Pulmonary artery endothelial cell (primary cell): ENCODE measurements around the gene GMCL2. TPM values are rescaled to one million over a fixed set of nuclear protein-coding genes. Genes with fewer than 3 reads are reported as not detected.
"Not testable (repeated sequence)": the region's sequence is repeated elsewhere in the genome, so short reads cannot be mapped to it uniquely, and the experiment has no call there.

ENCODE experiments used
- DNase-seq: peaks from one replicate; pipeline ENCODE4 v3.0.0-alpha.2; 2011; ENCODE audit warnings: low read depth, low spot score
- total RNA-seq: library from RNA; depleted of rRNA; stranded (reverse); fragments of >200 nt; gene quantifications from 2 replicates; pipeline ENCODE4 v1.2.3, GENCODE V29; 2014

The GMCL2 gene, protein sequence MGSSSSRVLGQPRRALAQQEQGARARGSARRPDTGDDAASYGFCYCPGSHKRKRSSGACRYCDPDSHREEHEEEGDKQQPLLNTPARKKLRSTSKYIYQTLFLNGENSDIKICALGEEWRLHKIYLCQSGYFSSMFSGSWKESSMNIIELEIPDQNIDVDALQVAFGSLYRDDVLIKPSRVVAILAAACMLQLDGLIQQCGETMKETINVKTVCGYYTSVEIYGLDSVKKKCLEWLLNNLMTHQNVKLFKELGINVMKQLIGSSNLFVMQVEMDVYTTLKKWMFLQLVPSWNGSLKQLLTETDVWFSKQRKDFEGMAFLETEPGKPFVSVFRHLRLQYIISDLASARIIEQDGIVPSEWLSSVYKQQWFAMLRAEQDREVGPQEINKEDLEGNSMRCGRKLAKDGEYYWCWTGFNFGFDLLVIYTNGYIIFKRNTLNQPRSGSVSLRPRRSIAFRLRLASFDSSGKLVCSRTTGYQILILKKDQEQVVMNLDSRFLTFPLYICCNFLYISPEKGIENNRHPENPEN
- total RNA-seq, result not detected in 2 replicates

DNA sequence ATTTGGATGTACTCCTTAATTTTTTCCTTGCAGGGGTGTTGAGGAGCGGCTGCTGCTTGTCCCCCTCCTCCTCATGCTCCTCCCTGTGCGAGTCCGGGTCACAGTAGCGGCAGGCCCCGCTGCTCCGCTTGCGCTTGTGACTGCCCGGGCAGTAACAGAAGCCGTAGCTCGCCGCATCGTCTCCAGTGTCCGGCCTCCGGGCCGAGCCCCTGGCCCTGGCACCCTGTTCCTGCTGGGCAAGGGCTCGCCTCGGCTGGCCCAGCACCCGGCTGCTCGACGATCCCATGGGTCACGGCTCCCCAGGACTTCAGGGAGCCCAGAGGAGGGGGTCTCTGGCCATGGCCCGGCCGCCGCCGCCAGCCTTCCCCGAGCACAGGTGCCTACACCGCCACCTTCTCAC is at the start of gene GMCL2:
Gene GMCL2 (minus strand): TSS at position 358 of the 400 bp plus-strand sequence. CDS start 72 bp downstream, at position 286.
- DNase-seq, result no peak

DNA sequence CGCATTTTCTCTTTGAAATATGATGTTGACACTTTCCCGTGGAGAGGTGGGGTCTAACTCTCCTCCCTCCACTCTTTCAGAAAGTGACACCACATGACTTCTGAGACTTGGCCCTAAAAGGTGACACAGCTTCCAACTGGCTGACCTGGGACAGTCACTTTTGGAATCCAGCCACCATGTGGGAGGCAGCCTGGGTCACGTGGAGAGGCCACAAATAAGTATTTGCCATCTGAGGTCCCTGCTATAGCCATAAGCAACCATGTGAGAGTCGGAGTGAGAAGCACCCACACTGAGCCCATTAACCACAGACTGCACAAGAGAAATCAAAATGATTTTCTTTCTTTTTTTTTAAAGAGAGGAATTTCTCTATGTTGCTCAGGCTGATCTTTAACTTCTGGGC is 49.5 kb upstream of the GMCL2 start:
- no peak for DNase-seq

DNA sequence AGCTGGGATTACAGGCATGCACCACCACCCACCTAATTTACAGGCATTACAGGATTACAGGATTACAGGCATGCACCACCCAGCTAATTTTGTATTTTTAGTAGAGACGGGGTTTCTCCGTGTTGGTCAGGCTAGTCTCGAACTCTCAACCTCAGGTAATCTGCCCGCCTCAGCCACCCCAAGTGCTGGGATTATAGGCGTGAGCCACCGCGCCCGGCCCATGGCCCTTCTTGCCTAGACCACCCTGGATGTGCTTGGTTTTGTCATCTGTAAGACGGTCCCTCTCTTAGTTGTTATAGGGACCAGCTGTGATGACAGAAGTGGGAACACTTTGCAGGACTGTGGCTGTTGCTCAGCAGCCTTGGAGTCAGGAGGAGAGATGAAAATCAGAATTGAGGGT is 49.0 kb upstream of the GMCL2 start:
- DNase-seq, result no peak

DNA sequence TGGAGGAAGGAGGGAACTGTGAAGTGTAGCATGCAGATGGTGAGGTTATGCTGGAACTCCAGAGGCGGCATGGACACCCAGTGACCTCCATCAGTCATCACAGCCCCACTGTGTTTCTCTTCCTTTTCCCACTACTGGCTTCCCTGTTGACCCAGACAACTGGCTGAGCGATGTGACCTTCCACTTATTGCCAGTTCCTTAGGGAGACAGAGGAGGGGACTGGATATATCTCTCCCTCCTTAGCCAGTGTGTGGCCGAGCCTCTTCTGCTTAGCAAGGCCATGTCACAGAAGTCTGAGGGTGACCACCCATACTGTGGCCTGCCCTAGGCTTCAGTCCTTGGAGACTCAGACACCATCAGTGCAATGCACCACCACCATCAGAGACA is 48.4 kb upstream of the GMCL2 start:
- DNase-seq, result no peak

DNA sequence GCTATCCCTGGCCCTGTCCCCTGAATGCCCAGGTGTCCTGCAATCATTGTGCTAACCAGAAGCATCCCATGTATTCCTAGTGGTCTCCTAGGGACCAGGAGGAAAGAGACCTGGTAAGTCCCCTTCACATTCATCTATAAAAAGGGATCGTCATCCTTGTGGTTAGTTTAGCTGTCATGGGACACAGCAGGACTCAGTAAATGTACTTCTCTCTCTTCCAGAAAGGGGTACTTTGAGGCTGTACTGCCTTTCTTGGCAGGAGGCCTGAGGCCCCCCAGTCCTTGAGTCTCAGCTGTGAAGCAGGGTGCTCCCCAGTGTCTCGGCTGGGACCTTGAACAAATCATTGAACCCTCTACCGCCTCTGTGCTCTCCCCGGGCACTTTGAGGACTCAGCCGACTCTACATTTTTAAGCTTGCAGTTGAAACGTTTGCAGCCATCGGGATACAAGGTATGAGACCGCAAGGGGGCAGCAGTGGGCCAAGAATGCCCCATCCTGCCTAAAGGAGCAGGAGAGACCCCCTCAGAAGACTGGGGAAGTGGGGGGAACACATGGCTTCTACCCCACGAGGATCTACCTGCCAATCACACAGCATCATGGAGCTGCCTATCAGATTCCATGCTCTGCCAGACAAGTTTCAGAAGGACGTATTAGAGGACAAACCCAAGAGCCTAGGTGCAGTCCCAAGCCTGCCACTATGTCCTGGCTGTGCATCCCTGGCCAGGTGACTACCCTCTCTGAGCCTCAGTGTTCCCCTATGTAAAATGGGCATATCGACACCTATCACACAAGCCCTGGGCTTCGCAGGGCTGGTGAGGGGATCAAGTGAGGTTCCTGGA is 47.8 kb upstream of the GMCL2 start:
- DNase-seq, result no peak

DNA sequence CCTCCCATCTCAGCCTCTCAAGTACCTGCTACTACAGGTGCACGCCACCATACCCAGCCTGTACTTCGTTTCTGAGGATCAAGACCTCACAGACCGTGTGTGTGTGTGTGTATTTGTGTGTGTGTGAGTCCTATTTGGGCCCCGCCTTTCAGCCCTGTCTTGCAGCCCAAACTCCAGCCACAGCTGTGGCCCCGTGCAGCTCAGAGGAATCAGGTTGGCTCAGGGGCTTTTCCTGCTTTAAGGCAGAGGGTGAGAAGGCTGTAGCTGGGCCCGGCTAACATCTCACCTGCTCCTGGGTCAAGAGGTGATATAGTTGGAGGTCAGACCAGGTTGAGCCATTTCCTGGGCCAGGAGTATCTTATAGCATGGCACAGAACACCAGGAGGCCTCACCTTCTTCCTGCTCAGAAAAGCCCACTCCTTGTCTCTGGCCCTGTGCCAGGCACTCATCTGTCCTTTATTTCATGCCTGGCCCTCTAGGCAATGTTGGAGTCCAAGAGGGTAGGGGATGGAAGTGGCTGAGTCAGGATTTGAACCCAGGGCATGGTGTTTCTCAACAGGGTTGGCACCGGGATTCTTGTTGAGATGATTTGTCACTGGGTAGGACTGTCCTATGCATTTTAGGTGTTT is 47.1 kb upstream of the GMCL2 start:
- DNase-seq, result no peak

DNA sequence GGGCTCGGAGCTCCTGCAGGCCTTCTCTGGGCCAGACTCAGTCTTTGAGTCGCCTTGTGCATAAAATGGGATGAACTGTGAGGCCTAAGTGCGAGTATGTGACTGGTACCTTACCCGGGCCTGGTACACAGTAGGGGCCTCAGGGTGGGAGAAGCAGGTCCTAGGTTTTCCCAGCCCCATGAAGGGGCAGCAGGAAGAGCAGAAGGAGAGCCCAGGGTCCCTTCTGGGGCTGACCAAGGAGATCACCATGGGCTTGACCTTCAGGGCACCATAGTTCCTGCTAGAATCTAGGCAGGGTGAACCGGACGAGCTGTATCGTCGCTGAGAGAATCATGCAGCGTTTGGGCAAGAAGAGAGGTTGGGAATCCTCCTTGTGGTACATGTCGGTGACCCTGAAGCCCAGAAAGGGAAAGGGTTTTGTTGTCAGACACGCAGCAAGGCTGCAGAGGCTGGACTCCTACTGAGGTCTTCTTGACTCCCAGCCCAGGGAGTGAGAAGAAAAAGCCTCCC is 45.8 kb upstream of the GMCL2 start:
- DNase-seq, result no peak

DNA sequence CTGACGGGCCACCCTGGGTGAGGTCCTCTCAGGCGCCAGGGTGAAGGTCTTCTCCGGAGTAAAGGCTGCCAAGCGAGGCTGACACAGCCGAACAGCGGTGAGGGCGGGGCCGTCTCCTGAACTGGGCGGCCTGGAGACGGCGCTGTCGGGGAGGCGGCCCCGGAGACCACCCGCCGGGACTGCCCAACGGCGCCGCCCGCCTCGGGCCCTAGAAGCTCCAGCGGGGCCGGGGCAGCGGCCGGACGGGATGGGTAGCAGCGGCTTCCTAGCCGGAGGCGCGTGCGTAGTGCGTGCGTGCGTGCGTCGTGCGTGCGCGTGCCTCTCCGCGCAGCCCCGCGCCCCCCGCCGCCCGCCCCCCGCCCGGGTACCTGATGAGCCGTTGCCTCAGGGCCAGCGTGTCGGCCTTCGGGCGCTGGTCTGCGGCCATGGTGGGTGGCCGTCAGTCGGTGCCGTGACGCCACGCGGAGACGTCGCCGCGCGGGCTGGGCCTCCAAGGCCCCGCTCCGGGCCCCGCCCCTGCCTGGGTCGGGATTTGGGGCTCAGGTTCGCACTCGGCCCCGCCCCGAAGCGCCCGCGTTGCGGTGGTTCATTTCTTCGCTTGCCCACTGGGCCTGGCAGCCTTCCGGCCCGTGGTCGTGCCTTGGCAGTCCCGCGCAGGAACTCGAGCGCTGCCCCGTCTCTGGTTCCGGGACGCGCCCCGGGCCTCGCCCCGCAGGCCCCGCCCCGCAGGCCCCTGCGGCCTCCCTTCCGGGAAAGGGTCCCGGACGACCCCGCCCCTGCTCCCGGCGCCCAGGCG is 45.2 kb upstream of the GMCL2 start, which contains the start of gene PHYKPL:
Gene PHYKPL (minus strand): TSS at position 679 of the 796 bp plus-strand sequence. CDS start 252 bp downstream, at position 427.
- no peak for DNase-seq

DNA sequence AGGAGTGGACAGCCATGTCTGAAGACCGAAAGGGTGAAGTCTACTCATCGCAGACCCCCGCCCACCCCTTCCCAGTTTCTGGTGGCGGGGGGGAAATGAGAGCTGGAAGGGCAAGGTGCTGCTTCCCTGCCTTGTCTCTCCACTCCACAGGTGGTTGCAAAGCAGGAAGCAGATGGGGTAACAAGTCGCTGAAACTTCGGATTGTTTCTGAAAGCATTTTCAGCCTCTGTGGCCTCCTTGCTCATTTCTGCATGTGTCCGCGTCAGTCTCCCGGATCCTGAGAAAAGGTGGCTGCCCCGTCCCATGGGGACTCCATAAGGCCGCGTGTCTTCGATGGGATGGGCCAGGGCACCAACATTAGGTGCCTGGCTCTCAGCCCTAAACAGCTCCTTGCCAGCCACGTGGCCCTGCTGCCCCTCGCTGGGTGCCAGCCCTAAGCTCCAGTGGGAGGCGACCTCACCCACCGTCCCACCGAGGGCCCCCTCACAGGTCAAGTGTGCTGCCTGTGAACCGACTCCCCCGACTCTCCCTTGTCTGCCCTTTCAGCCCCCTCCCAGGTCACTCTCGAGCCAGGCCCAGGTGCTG is 44.5 kb upstream of the GMCL2 start:
- DNase-seq, result no peak

DNA sequence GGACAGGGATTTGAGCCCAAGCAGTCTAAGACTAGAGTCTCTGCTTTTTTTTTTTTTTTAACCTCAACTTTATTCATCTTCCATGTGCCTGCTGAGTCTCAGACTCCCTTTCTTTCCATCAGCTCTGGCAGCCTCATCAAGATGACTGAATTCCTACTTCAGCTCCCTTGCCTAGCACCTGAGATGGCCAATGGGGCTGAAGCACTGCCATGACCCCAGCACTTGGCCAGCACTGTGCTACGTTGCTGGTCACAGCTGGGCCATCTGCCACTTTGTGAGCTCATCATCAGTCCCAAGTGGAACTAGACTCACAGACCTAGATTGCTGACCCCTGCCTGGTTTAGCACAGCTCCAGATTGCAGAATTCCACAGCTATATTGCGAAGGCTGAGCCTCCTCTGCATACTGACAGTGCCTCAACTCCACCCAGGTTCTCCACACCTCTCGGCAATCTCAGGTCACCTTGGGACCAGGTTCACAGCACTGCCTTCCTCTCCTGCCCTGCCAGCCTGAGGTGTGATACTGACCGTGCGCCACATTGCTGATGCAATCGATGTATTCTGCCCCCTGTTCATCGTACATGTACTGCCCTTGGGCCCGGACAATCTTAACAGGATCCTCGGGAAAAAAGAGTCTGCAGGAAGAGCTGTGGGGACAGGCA is 43.8 kb upstream of the GMCL2 start:
- DNase-seq, result no peak

DNA sequence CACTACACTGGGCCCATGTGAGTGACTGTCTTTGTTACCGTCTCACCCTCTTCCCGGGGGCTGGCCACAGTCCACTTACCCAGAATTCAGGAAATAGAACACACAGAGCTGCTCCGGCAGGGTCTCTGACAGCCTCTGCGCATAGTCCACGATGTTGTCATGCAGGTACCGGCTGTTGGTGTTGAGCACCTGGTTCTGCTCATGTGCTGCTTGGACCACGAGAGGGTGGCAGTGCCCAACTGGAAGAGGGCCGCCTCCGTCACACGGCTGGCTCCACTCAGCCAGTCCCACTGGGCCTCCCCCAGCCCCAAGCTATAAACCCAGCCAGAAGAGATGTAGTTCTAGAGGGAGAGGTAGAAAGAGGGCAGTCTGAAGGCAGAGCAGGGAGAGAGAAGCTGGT is 42.7 kb upstream of the GMCL2 start:
- no peak for DNase-seq

DNA sequence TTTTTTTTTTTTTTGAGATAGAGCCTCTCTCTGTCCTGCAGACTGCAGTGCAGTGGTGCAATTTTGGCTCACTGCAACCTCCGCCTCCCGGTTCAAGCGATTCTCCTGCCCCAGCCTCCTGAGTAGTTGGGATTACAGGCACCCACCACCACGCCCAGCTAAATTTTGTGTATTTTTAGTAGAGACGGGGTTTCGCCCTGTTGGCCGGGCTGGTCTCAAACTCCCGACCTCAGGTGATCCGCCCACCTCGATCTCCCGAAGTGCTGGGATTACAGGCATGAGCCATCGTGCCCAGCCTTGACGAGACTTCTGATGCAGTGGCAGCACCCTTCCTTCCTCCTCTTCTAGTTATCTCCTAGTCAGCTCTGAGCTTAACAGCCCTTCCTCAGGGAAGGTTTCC is 41.9 kb upstream of the GMCL2 start:
- DNase-seq, result not testable (repeated sequence)

DNA sequence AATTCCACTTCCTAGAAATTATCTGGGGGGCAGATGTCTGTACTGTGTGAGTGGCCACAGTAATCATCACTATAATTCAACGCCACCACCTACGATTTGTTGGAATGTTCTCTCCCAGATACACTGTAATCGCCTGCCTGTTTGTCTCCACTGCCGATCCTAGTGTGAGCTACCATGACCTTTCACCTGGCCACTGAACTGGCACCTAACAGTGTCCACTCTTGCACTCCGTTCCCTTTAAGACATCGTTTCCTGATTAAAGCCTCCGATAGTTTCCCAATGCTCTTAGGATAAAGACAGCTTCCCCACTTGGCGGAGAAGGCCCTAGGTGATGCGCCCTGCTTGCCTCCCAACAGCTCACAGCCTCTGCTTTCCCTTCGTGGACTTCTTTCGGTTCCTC is 41.4 kb upstream of the GMCL2 start:
- no peak for DNase-seq

DNA sequence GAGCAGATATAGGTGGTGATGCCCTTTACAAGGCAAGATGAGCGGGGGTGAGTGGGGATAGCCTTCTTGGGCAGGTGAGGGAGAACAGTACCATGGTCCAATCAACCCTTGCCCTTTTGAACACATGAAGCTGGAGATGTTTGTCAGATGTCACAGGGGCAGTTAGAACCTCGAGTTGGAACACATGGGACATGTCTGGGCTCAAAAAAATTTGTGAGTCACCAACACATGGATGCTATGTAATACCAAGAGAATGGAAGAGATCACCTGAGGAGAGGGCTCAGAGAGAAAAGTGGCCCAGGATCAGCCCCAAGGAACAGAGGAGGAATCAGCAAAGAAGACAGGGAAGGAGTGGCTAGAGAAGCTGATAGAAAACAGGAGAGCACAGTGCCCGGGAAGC is 40.8 kb upstream of the GMCL2 start:
- no peak for DNase-seq

DNA sequence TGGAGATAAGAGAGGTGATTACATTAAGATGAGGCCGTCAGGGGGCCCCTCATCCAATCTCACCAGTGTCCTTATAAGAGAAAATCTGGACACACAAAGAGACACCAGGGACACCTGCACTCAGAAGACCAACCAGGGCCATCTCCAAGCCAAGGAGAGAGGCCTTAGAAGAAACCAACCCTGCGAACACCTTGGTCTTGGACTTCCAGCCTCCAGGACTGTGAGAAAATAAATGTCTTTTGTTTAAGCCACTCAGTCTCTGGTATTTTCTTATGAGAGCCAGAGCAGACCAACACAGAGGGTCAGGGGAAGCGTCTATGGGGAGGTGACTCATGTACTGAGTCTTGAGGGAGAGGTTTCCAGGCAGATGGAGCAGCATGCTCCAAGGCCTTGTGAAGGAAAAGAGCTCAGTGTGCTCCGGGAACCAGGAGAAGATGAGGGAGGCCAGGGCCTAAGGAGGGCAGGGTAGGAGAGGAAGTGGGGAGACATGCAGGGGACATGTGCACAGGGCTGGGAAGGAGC is 40.0 kb upstream of the GMCL2 start:
- DNase-seq, result no peak

DNA sequence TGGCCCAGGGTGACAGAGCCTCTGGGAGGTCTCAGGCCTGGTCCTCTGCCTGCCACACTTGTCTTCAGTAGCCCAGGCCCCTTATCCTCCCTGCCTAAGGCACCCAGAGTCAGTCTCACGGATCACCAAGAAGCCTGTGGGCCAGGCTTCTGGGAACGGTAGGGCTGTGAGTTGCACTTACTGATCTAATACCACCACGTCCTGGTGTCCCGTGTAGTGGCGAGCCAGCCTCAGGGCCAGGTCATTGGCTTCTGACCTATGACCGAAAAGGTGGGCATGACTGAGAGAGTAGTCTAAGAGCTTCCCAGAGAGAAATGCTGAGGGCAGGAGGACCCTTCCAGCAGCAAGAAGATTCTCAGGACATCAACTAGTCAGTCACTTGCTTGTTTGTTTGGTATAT is 38.0 kb upstream of the GMCL2 start:
- no peak for DNase-seq

DNA sequence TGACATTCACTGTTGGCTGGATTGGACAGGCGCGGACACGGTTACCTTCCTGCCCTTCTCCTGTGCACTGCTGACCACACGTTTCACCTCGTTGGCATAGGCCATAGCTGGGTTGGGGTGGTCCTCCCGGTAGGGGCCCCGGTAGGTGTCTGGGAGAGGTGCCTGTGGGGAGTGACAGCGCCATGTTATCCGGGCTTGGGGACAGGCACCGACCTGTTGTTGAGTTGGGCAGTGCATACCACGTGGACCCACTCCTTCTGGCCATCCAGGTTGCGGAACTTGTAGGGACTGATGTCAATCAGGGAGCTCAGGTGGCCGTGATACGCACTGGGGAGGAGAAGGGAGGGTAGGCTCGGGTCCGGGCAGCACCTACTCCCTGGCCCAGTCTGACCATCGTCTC is 37.2 kb upstream of the GMCL2 start:
- DNase-seq, result no peak

DNA sequence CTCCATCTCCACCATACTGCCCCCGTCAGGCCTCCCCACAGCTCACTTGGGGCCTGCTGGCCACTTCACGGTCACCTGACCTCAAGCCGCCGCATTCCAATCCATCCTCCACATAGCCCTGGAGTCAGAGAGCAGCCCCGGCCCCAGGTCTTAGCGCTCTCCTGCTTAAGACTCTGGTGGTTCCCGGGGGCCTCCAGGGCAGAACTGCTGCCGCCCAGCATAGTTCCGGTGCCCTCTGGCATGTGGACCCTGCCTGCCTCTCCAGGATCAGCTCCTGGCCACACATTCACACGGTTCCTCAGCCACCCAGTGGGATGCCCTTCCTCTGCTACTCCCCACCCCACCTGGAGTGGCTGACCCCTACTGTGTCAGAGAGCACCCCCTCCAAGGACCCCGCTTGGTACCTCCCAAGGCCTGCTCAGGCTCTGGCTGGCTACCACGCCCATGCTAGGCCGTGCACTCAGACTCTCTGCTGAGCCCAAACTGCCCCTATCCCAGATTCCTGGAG is 36.7 kb upstream of the GMCL2 start:
- DNase-seq, result no peak

DNA sequence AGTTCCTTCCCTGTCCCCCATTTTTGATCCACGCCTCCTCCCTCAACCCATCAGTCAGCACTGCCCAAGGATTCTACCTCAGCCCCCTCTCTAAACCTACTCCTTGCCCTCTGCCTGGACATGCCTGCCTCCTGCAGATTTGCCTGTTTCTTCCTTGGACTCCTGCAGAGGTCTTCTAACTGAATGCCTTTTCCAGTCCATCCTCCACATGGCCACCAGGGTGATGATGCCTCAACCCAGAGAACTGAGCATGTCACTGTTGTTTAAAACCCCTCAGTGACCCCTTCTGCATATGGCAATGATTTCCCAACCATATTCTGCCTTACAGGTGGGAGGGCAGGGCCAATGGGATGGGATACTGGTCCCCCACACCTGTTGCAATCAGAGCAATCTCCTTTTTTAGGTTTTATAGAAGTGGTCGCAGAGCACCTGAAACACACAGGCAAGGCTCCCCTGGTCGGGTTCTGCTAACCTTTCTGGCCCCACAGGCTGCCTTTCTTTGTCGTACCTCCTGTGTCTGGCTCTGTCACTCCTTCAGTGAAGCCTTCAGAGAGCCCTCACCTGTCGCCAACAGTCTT is 36.1 kb upstream of the GMCL2 start:
- no peak for DNase-seq
